Liver (tissue), 9 donors: ENCODE results near the gene WBP1. TPM values are rescaled to one million over a fixed set of nuclear protein-coding genes. Genes with fewer than 3 reads are reported as not detected.

ENCODE experiments used
- DNase-seq: peaks from one replicate; pipeline ENCODE4 v3.0.0-alpha.2; 2017; ENCODE audit warnings: low spot score
- H3K27ac ChIP-seq, 2 donors: one replicate each; pipeline ENCODE4 v1.7.0; 2013; ENCODE audit warnings: inconsistent platforms in 2 of 2, low read length in 2 of 2, control low read depth in 1 of 2, low read depth in 1 of 2, mild to moderate bottlenecking in 1 of 2
- H3K27me3 ChIP-seq, 4 donors: one replicate each; pipeline versions ENCODE4 v1.6.1 to v1.7.0; 2013; ENCODE audit warnings: low read length in 3 of 4, inconsistent platforms in 1 of 4, mild to moderate bottlenecking in 1 of 4, moderate library complexity in 1 of 4; ENCODE audit not compliant: control insufficient read depth in 4 of 4, insufficient read depth in 4 of 4
- H3K36me3 ChIP-seq, 4 donors: one replicate each; pipeline versions ENCODE4 v1.6.1 to v1.7.0; 2013; ENCODE audit warnings: low read length in 3 of 4, mild to moderate bottlenecking in 3 of 4, low read depth in 1 of 4, moderate library complexity in 1 of 4; ENCODE audit not compliant: control insufficient read depth in 4 of 4, insufficient read depth in 3 of 4
- H3K4me1 ChIP-seq, 4 donors: one replicate each; pipeline versions ENCODE4 v1.6.1 to v1.7.0; 2013; ENCODE audit warnings: low read length in 3 of 4, mild to moderate bottlenecking in 3 of 4, moderate library complexity in 1 of 4; ENCODE audit not compliant: control insufficient read depth in 4 of 4, insufficient read depth in 4 of 4
- H3K4me3 ChIP-seq, 3 donors: one replicate each; pipeline versions ENCODE4 v1.6.1 to v1.7.0; 2013; ENCODE audit warnings: low read length in 3 of 3, control low read depth in 1 of 3, low read depth in 1 of 3, mild to moderate bottlenecking in 1 of 3
- H3K9ac ChIP-seq, 2 donors: one replicate each; pipeline ENCODE4 v1.7.0; 2013; ENCODE audit warnings: low read length in 2 of 2, mild to moderate bottlenecking in 2 of 2, moderate library complexity in 2 of 2, control low read depth in 1 of 2, low read depth in 1 of 2
- H3K9me3 ChIP-seq, 4 donors: one replicate each; pipeline versions ENCODE4 v1.6.1 to v1.7.0; 2013; ENCODE audit warnings: low read length in 3 of 4; ENCODE audit not compliant: control insufficient read depth in 4 of 4
- EGR1 ChIP-seq, 2 donors: IDR thresholded peaks; 2 replicates each; pipeline ENCODE4 v1.6.1; 2016 to 2018; ENCODE audit warnings: antibody characterized with exemption in 2 of 2, low read depth in 2 of 2
- FOXA1 ChIP-seq: IDR thresholded peaks from 2 replicates; pipeline ENCODE4 v1.6.1; 2016; ENCODE audit warnings: antibody characterized with exemption
- FOXA2 ChIP-seq: IDR thresholded peaks from 2 replicates; pipeline ENCODE4 v1.6.1; 2016; ENCODE audit warnings: antibody characterized with exemption
- GABPA ChIP-seq, 2 donors: IDR thresholded peaks in 1 of 2; conservative IDR thresholded peaks in 1 of 2; 2 replicates each; pipeline ENCODE4 v1.6.1; 2016; ENCODE audit warnings: antibody characterized with exemption in 2 of 2, mild to moderate bottlenecking in 1 of 2, moderate library complexity in 1 of 2
- HNF4A ChIP-seq, 2 donors: conservative IDR thresholded peaks; 2 replicates each; pipeline ENCODE4 v1.6.1; 2016; ENCODE audit warnings: antibody characterized with exemption in 2 of 2, mild to moderate bottlenecking in 2 of 2
- HNF4G ChIP-seq: IDR thresholded peaks from 2 replicates; pipeline ENCODE4 v1.6.1; 2016; ENCODE audit warnings: antibody characterized with exemption
- JUND ChIP-seq, 2 donors: IDR thresholded peaks; 2 replicates each; pipeline ENCODE4 v1.6.1; 2016; ENCODE audit warnings: antibody characterized with exemption in 2 of 2
- NR2F2 ChIP-seq: IDR thresholded peaks from 2 replicates; pipeline ENCODE4 v1.6.1; 2016; ENCODE audit warnings: antibody characterized with exemption
- RAD21 ChIP-seq, 2 donors: IDR thresholded peaks; 2 replicates each; pipeline ENCODE4 v1.6.1; 2016; ENCODE audit warnings: antibody characterized with exemption in 2 of 2, mild to moderate bottlenecking in 2 of 2
- RXRA ChIP-seq, 2 donors: IDR thresholded peaks; 2 replicates each; pipeline ENCODE4 v1.6.1; 2017 to 2018; ENCODE audit warnings: antibody characterized with exemption in 2 of 2, mild to moderate bottlenecking in 1 of 2
- SP1 ChIP-seq: IDR thresholded peaks from 2 replicates; pipeline ENCODE4 v1.6.1; 2018; ENCODE audit warnings: antibody characterized with exemption, mild to moderate bottlenecking
- TAF1 ChIP-seq: conservative IDR thresholded peaks from 2 replicates; pipeline ENCODE4 v1.6.1; 2016; ENCODE audit warnings: antibody characterized with exemption, mild to moderate bottlenecking
- YY1 ChIP-seq: IDR thresholded peaks from 2 replicates; pipeline ENCODE4 v1.6.1; 2016; ENCODE audit warnings: antibody characterized with exemption, mild to moderate bottlenecking
- WGBS: extraction: QIAGEN DNeasy Blood & Tissue Kit; methylation state at CpG from one replicate; pipeline ENCODE4 v1.1.7; 2013; 5-methylcytosine and 5-hydroxymethylcytosine counted together
- polyA plus RNA-seq, 2 donors: library from polyadenylated mRNA; stranded (reverse) in 1 of 2; unstranded in 1 of 2; fragments of 200-250 nt in 1 of 2; fragments of >200 nt in 1 of 2; fragmentation: Nextera tagmentation in 1 of 2; extraction: Ambion mirVana in 1 of 2; gene quantifications; one replicate each; pipeline versions ENCODE4 v1.2.1 to v1.2.3, GENCODE V29; 2013 to 2015
- total RNA-seq, 2 donors: library from RNA; depleted of rRNA; stranded (reverse); fragments of >200 nt; gene quantifications; one replicate each; pipeline ENCODE4 v1.2.3, GENCODE V29; 2014
- TF ChIP-seq, protein P1 (sequence below): IDR thresholded peaks from 2 replicates; pipeline ENCODE4 v1.6.1; 2016; ENCODE audit warnings: antibody characterized with exemption, mild to moderate bottlenecking
- TF ChIP-seq, protein P2 (sequence below): IDR thresholded peaks from 2 replicates; pipeline ENCODE4 v1.6.1; 2016; ENCODE audit warnings: antibody characterized with exemption
- TF ChIP-seq, protein P3 (sequence below): IDR thresholded peaks from 2 replicates; pipeline ENCODE4 v1.6.1; 2016; ENCODE audit warnings: antibody characterized with exemption
- TF ChIP-seq, protein P4 (sequence below): fragments of 150-350 bp; IDR thresholded peaks from 2 replicates; pipeline ENCODE4 v1.5.1; 2017; ENCODE audit warnings: improper control_type of control experiment, low read depth, low read length; ENCODE audit not compliant: missing input control
- TF ChIP-seq, protein P5 (sequence below): IDR thresholded peaks from 2 replicates; pipeline ENCODE4 v1.6.1; 2016; ENCODE audit warnings: antibody characterized with exemption
- donor health status: healthy.
- donor health status: healthy.
- donor health status: healthy.
- donor health status: healthy.
- donor health status: healthy.

WBP1 gene
- total and polyA plus RNA-seq, 4 donors, result 19.2 to 45.0 (median 24.9) TPM

DNA sequence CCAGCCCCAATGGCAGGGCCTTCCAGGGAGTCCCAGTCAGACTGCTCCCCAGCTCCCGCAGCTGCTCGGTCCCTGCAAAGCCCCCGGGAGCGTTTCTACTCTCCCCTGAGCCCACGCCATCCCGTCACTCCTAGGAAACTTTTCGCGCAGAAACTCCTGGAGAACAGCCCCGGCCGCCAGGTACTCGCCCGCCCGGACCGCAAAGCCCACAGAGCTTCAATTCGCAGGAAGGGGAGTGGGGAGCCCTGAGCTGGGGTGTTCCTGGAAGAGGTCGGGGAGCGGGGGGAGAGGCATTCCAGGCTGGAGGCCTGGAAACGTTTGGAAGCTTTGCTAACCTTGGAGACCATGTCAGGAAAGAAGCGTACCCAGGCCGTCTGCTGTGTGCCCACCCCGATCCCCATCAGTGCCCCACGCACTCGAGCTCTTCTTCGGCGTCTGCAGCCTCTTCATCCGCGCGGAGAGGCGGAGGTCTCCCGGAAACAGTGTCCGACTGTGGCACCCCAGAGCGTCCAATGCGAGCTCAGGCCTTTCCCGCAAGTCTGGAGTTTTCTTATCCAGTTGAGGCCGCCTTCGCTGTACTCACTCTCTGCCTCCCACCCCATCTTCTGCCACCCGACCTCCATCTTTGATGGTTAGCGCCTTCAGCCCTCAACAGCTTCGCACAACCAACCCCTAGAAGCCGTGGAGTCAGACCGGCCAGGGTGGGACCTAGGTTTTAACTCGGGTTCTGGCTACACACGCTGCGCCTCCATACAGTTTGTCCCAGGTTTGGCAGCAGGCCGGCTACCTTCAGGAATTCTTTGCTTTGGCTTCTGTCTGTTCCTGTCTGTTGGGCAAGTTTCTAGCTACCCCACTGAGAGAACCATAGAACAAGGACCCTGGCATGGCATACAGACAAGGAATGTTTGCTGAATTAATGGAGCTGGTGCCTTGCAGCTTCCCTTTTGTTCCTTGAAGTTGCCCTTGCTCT, 45.6 kb downstream of the WBP1 start:
- peaks cover 0 to 6% (median 4%) of the 10 kb centered on the region in 4 donors for H3K36me3 ChIP-seq
- H3K4me1 ChIP-seq, result peaks cover 20 to 75% (median 61%) of the 10 kb centered on the region in 4 donors
- H3K9ac ChIP-seq, result peak overlapping the region; percentile 69 to 71
- 25% methylated on average over 45 of the region's 45 CpGs for WGBS
- peak overlapping the region; percentile 76 to 97 (median 89) for H3K4me3 ChIP-seq
- peak overlapping the region; percentile 87 to 93 for H3K27ac ChIP-seq
- TF ChIP-seq, protein P1, sequence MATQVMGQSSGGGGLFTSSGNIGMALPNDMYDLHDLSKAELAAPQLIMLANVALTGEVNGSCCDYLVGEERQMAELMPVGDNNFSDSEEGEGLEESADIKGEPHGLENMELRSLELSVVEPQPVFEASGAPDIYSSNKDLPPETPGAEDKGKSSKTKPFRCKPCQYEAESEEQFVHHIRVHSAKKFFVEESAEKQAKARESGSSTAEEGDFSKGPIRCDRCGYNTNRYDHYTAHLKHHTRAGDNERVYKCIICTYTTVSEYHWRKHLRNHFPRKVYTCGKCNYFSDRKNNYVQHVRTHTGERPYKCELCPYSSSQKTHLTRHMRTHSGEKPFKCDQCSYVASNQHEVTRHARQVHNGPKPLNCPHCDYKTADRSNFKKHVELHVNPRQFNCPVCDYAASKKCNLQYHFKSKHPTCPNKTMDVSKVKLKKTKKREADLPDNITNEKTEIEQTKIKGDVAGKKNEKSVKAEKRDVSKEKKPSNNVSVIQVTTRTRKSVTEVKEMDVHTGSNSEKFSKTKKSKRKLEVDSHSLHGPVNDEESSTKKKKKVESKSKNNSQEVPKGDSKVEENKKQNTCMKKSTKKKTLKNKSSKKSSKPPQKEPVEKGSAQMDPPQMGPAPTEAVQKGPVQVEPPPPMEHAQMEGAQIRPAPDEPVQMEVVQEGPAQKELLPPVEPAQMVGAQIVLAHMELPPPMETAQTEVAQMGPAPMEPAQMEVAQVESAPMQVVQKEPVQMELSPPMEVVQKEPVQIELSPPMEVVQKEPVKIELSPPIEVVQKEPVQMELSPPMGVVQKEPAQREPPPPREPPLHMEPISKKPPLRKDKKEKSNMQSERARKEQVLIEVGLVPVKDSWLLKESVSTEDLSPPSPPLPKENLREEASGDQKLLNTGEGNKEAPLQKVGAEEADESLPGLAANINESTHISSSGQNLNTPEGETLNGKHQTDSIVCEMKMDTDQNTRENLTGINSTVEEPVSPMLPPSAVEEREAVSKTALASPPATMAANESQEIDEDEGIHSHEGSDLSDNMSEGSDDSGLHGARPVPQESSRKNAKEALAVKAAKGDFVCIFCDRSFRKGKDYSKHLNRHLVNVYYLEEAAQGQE, result no peak
- TF ChIP-seq RXRA (IDR thresholded peaks at IDR 0.05) (no peak), HNF4G (no peak), GABPA (IDR thresholded peaks at IDR 0.05 in 1 of 2, conservative IDR thresholded peaks at IDR 0.05 in 1 of 2) (no peak), HNF4A (conservative IDR thresholded peaks at IDR 0.05) (no peak), TAF1 (no peak), YY1 (peak; percentile 54)
- H3K9me3 ChIP-seq, result no peaks in the 10 kb centered on the region
- DNase-seq, result no peak
- no peaks in the 10 kb centered on the region for H3K27me3 ChIP-seq

DNA sequence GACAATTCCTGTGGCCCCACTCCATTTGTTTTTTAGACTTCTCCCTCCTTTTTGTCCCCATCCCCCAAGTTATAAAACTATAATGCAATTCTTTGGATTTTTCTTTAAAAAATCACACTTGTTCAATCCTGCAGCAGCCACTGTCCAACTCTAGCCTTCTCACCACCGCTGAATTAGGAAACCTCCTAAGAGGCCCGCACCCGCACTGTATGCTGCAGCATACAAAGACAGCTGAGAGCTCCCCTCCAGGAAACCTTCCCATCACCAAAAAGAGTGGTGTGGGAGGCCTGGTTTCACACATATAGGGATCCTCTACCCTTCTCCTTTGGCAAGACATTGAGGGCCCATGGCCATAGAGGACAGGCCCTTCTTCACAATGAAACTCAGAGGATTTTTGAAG, 46.4 kb downstream of the WBP1 start:
- no peaks in the 10 kb centered on the region for H3K27me3 ChIP-seq
- no peak overlapping the region for H3K27ac ChIP-seq

More for the DNA sequence above, 46.4 kb downstream of the WBP1 start:
- 88% methylated on average over 3 of the region's 3 CpGs for WGBS
- Histone ChIP-seq H3K9me3 (no peaks in the 10 kb centered on the region), H3K4me1 (peaks cover 16 to 70% (median 56%) of the 10 kb centered on the region in 4 donors), H3K9ac (no peak overlapping the region), H3K36me3 (peaks cover 0 to 6% (median 4%) of the 10 kb centered on the region in 4 donors), H3K4me3 (peak overlapping the region in 2 of 3 donors; percentile 76 to 97)
- DNase-seq, result no peak
- TF ChIP-seq, protein P2, sequence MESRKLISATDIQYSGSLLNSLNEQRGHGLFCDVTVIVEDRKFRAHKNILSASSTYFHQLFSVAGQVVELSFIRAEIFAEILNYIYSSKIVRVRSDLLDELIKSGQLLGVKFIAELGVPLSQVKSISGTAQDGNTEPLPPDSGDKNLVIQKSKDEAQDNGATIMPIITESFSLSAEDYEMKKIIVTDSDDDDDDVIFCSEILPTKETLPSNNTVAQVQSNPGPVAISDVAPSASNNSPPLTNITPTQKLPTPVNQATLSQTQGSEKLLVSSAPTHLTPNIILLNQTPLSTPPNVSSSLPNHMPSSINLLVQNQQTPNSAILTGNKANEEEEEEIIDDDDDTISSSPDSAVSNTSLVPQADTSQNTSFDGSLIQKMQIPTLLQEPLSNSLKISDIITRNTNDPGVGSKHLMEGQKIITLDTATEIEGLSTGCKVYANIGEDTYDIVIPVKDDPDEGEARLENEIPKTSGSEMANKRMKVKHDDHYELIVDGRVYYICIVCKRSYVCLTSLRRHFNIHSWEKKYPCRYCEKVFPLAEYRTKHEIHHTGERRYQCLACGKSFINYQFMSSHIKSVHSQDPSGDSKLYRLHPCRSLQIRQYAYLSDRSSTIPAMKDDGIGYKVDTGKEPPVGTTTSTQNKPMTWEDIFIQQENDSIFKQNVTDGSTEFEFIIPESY, result no peak
- TF ChIP-seq RXRA (IDR thresholded peaks at IDR 0.05), result no peak
- no peak for TF ChIP-seq HNF4A (conservative IDR thresholded peaks at IDR 0.05)
- no peak for TF ChIP-seq NR2F2
- TF ChIP-seq, protein P3, sequence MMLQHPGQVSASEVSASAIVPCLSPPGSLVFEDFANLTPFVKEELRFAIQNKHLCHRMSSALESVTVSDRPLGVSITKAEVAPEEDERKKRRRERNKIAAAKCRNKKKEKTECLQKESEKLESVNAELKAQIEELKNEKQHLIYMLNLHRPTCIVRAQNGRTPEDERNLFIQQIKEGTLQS, result no peak
- no peak for TF ChIP-seq RAD21 (IDR thresholded peaks at IDR 0.05)
- TF ChIP-seq, protein P1, result no peak
- no peak for TF ChIP-seq SP1
- no peak for TF ChIP-seq HNF4G
- no peak for TF ChIP-seq EGR1 (IDR thresholded peaks at IDR 0.05; ENCODE audit: low read depth in 2 of 2)
- TF ChIP-seq, protein P4, sequence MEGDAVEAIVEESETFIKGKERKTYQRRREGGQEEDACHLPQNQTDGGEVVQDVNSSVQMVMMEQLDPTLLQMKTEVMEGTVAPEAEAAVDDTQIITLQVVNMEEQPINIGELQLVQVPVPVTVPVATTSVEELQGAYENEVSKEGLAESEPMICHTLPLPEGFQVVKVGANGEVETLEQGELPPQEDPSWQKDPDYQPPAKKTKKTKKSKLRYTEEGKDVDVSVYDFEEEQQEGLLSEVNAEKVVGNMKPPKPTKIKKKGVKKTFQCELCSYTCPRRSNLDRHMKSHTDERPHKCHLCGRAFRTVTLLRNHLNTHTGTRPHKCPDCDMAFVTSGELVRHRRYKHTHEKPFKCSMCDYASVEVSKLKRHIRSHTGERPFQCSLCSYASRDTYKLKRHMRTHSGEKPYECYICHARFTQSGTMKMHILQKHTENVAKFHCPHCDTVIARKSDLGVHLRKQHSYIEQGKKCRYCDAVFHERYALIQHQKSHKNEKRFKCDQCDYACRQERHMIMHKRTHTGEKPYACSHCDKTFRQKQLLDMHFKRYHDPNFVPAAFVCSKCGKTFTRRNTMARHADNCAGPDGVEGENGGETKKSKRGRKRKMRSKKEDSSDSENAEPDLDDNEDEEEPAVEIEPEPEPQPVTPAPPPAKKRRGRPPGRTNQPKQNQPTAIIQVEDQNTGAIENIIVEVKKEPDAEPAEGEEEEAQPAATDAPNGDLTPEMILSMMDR, result no peak
- TF ChIP-seq TAF1, result no peak
- TF ChIP-seq YY1, result no peak
- no peak for TF ChIP-seq GABPA (IDR thresholded peaks at IDR 0.05 in 1 of 2, conservative IDR thresholded peaks at IDR 0.05 in 1 of 2)
- TF ChIP-seq, protein P5, sequence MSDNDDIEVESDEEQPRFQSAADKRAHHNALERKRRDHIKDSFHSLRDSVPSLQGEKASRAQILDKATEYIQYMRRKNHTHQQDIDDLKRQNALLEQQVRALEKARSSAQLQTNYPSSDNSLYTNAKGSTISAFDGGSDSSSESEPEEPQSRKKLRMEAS, result no peak
- TF ChIP-seq JUND (IDR thresholded peaks at IDR 0.05), result no peak
- no peak for TF ChIP-seq FOXA1
- no peak for TF ChIP-seq FOXA2
